ENCODE measurements around the gene JAM3.
"Not testable (repeated sequence)": the region's sequence is repeated elsewhere in the genome, so short reads cannot be mapped to it uniquely, and the experiment has no call there.

Gene JAM3

GRCh38 chr11:134062265-134063123 lies 6.4 kb upstream of the JAM3 start:
- no peak for DNase-seq

- no peak for DNase-seq
These were observed 5.8 kb upstream of the JAM3 start for GRCh38 chr11:134063124-134063495.

GRCh38 chr11:134063991-134064747 lies 4.7 kb upstream of the JAM3 start:
- no peak for DNase-seq

- DNase-seq, result no peak
These were observed 3.5 kb upstream of the JAM3 start for GRCh38 chr11:134065381-134065780.

GRCh38 chr11:134066943-134067885 lies 1.7 kb upstream of the JAM3 start:
- no peak for DNase-seq

- peak; percentile 49 for DNase-seq
These were observed 812 bp downstream of the JAM3 start for GRCh38 chr11:134069426-134070341.

GRCh38 chr11:134070342-134070845 lies 1.5 kb downstream of the JAM3 start:
- no peak for DNase-seq

- DNase-seq, result peak; percentile 59
These were observed 2.4 kb downstream of the JAM3 start for GRCh38 chr11:134071306-134071705.

- peak; percentile 63 for DNase-seq
These were observed 3.0 kb downstream of the JAM3 start for GRCh38 chr11:134071766-134072402.

GRCh38 chr11:134072844-134073243 lies 4.0 kb downstream of the JAM3 start:
- DNase-seq, result no peak

GRCh38 chr11:134074346-134074745 lies 5.5 kb downstream of the JAM3 start:
- no peak for DNase-seq

GRCh38 chr11:134074766-134075165 lies 5.9 kb downstream of the JAM3 start:
- DNase-seq, result no peak

GRCh38 chr11:134079317-134079716 lies 10.4 kb downstream of the JAM3 start:
- DNase-seq, result no peak

GRCh38 chr11:134081258-134081657 lies 12.4 kb downstream of the JAM3 start:
- not testable (repeated sequence) for DNase-seq

- no peak for DNase-seq
These were observed 14.1 kb downstream of the JAM3 start for GRCh38 chr11:134082990-134083389.

- no peak for DNase-seq
These were observed 17.5 kb downstream of the JAM3 start for GRCh38 chr11:134086376-134086775.

GRCh38 chr11:134092006-134092405 lies 23.1 kb downstream of the JAM3 start:
- DNase-seq, result not testable (repeated sequence)

- no peak for DNase-seq
These were observed 28.3 kb downstream of the JAM3 start for GRCh38 chr11:134097166-134097565.

GRCh38 chr11:134098566-134099184 lies 29.8 kb downstream of the JAM3 start:
- no peak for DNase-seq

GRCh38 chr11:134100171-134100570 lies 31.3 kb downstream of the JAM3 start:
- DNase-seq, result no peak

GRCh38 chr11:134101282-134101681 lies 32.4 kb downstream of the JAM3 start:
- DNase-seq, result no peak
